Mucosa of rectum (tissue), 2 donors: Measurements from ENCODE around the gene FBXO33.
A peak's percentile ranks its signal among the peaks of the same experiment; 100 is the strongest.

Experiments
- H3K27ac ChIP-seq, 2 donors: one replicate each; pipeline ENCODE4 v1.7.0; 2013; ENCODE audit warnings: inconsistent platforms in 2 of 2, low read depth in 2 of 2, low read length in 2 of 2
- H3K27me3 ChIP-seq, 2 donors: one replicate each; pipeline ENCODE4 v1.7.0; 2013; ENCODE audit warnings: low read length in 2 of 2; ENCODE audit not compliant: control insufficient read depth in 2 of 2, insufficient read depth in 2 of 2
- H3K36me3 ChIP-seq, 2 donors: one replicate each; pipeline ENCODE4 v1.7.0; 2013; ENCODE audit warnings: low read length in 2 of 2; ENCODE audit not compliant: control insufficient read depth in 2 of 2, insufficient read depth in 2 of 2
- H3K4me1 ChIP-seq, 2 donors: one replicate each; pipeline ENCODE4 v1.7.0; 2013; ENCODE audit warnings: low read length in 2 of 2, mild to moderate bottlenecking in 1 of 2; ENCODE audit not compliant: control insufficient read depth in 2 of 2, insufficient read depth in 2 of 2
- H3K4me3 ChIP-seq, 2 donors: one replicate each; pipeline ENCODE4 v1.7.0; 2013; ENCODE audit warnings: low read length in 2 of 2
- H3K9ac ChIP-seq, 2 donors: one replicate each; pipeline ENCODE4 v1.7.0; 2013; ENCODE audit warnings: low read length in 2 of 2, low read depth in 1 of 2, mild to moderate bottlenecking in 1 of 2
- H3K9me3 ChIP-seq, 2 donors: one replicate each; pipeline ENCODE4 v1.7.0; 2013; ENCODE audit warnings: low read length in 2 of 2; ENCODE audit not compliant: control insufficient read depth in 2 of 2
- donor health status: healthy.
- donor health status: Normal muscosa, but diverticular disease.

FBXO33 gene

DNA sequence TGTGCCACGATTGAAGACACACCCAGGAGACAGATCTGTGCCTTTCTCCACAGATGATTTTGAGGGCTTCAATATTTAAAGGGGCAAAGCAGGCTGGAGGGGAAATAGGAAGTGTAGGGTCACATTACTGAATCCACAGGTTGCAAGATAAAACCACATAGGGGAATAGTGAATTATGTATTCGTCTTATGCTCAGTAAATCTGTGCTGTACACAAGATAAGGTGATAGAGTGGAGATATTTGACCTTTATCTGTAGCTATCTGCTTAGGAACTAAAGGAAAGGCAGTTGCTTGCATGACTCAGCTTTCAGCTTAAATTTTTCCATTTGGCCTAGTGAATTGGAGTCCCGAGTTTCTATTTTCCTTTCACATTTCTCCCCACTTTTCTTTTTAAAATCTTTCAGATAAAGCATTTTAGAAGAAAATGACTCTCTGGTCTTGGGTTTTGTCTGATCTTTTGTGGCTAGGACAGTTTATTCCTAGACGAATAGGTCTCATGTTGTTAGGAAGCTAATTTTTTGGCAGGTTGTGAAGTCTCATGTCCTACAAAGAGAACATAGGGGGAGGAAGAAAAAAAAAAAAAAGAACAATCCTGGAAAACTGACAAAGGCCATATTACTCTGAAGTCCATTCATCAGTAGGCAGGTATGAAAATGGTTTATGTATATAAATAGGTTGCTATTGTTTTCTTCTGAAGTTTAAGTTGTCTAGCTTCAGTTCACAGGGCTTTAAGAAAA is 55.4 kb downstream of the FBXO33 start:
- no peak overlapping the region for H3K9ac ChIP-seq
- no peaks in the 10 kb centered on the region for H3K36me3 ChIP-seq
- no peaks in the 10 kb centered on the region for H3K4me1 ChIP-seq
- H3K4me3 ChIP-seq: no peak overlapping the region
- H3K9me3 ChIP-seq: no peaks in the 10 kb centered on the region
- H3K27ac ChIP-seq: peak overlapping the region in 1 of 2 donors; percentile 42
- no peaks in the 10 kb centered on the region for H3K27me3 ChIP-seq

GRCh38 chr14:39374851-39375250 is 57.4 kb downstream of the FBXO33 start:
- no peaks in the 10 kb centered on the region for H3K9me3 ChIP-seq
- H3K9ac ChIP-seq: no peak overlapping the region
- H3K4me3 ChIP-seq: no peak overlapping the region
- no peaks in the 10 kb centered on the region for H3K4me1 ChIP-seq
- no peak overlapping the region for H3K27ac ChIP-seq
- H3K27me3 ChIP-seq: no peaks in the 10 kb centered on the region
- H3K36me3 ChIP-seq: peaks cover 3 to 9% of the 10 kb centered on the region in 2 donors

GRCh38 chr14:39372656-39373055 is 59.6 kb downstream of the FBXO33 start:
- H3K27me3 ChIP-seq: no peaks in the 10 kb centered on the region
- no peaks in the 10 kb centered on the region for H3K4me1 ChIP-seq
- H3K9ac ChIP-seq: no peak overlapping the region
- H3K36me3 ChIP-seq: peaks cover 3 to 9% of the 10 kb centered on the region in 2 donors
- no peak overlapping the region for H3K27ac ChIP-seq
- no peak overlapping the region for H3K4me3 ChIP-seq
- H3K9me3 ChIP-seq: no peaks in the 10 kb centered on the region

GRCh38 chr14:39370415-39370814 is 61.8 kb downstream of the FBXO33 start:
- Histone ChIP-seq H3K36me3 (peaks cover 3 to 9% of the 10 kb centered on the region in 2 donors), H3K4me3 (no peak overlapping the region), H3K4me1 (no peaks in the 10 kb centered on the region), H3K9me3 (no peaks in the 10 kb centered on the region), H3K27me3 (no peaks in the 10 kb centered on the region), H3K27ac (no peak overlapping the region), H3K9ac (no peak overlapping the region)

- H3K4me3 ChIP-seq: no peak overlapping the region
- H3K27me3 ChIP-seq: no peaks in the 10 kb centered on the region
- H3K9ac ChIP-seq: no peak overlapping the region
- H3K36me3 ChIP-seq: peaks cover 3 to 9% of the 10 kb centered on the region in 2 donors
- no peaks in the 10 kb centered on the region for H3K4me1 ChIP-seq
- H3K27ac ChIP-seq: no peak overlapping the region
- no peaks in the 10 kb centered on the region for H3K9me3 ChIP-seq
Observed at GRCh38 chr14:39369029-39369428, 63.2 kb downstream of the FBXO33 start.

DNA sequence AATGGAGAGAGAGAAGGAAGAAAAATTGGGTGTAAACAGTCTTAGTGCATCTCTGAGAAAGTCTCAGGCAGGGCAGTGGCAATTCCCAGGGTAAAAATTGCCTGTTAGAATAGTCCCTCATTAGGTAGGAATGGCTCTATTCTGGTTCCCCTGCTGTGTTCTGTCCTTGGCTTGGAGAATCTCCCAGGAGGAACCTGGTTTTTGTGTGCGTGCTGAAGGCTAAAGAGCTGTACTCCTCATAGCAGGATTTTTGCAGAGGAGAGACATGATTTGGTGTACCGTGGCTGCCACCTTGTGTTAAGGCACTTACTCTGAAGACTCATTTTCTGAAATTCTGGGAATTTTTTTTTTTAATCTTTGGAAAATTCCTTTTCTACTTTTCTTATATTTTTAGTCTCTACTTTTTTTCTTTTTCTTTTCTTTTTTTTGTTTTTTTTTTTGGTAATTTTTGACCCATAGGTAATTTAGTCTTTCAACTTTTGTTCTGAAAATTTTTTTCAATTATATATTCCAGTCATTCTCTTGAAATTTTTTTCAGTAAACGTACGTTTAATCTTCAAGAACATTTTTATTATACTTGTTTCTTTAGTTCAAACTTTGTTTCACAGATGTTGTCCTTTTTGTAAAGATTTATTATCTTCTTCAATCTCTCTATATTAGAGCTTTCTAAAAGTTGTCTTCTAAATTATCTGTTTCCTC is 63.8 kb downstream of the FBXO33 start:
- Histone ChIP-seq H3K27ac (no peak overlapping the region), H3K36me3 (peaks cover 3 to 9% of the 10 kb centered on the region in 2 donors), H3K9ac (no peak overlapping the region), H3K4me3 (no peak overlapping the region), H3K4me1 (no peaks in the 10 kb centered on the region), H3K9me3 (no peaks in the 10 kb centered on the region), H3K27me3 (no peaks in the 10 kb centered on the region)

DNA sequence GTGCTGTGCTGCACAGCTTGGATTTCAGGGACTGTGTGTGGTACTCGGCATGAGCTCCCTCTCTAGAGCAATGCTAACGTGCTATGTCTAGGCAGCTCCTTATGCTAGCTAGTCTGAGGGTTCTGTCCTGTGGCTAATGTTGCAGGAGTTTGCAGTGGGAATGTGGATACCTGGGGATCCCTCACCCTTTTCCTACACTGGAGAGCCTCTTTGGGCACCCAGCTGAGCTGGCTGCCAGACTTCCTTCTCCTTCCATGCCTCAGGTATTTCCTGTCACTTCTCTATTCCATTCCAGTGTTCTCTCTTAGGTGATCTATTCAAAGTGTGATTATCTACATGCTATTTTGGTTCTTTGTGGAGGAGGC is 64.9 kb downstream of the FBXO33 start:
- no peaks in the 10 kb centered on the region for H3K9me3 ChIP-seq
- H3K27me3 ChIP-seq: no peaks in the 10 kb centered on the region
- no peaks in the 10 kb centered on the region for H3K4me1 ChIP-seq
- H3K9ac ChIP-seq: no peak overlapping the region
- peaks cover 3 to 9% of the 10 kb centered on the region in 2 donors for H3K36me3 ChIP-seq
- H3K27ac ChIP-seq: no peak overlapping the region
- H3K4me3 ChIP-seq: no peak overlapping the region

DNA sequence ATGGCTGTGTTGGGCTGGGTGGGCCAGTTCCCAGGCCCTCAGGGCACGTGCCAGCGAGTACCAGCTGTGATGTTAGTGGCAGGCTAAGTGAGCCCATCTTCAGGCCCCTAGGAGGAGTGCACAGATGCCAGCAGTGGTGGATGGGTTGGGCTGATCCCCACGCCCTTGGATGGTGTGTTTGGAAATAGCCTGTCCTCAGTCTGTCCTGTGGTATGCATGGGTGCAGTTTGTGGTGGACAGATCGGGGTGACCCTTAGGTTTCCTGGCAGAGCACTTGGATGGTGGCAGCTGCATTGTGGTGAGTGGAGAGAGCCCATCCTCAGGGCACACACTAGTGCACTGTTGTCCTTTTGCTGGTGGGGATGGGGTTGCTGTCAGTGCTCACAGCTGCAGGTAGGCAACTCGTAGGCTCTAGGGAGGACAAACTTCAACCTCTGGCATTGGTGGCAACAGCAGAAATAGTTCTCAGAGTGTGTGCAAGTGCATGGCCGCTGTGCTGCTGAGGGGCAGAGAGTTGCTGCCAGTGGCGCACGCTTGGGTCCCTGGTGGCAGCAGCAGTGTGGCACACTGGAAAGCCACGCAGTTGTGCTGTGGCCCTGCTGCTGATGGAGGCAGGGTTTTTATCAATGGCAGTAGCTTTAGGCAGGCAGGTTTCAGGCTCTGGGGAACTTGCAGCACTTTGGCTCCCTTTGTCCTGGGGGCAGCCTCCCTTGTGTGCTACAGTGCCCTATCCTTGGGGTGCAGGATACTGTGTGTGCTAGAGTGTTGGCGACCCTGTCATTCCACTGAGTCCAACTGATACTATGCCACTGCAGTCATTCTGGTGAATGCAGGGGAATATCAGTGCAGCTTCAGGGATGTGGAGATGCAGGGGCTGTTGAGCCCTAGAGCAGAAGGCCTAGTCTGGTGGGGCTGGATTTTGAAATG is 65.5 kb downstream of the FBXO33 start:
- H3K36me3 ChIP-seq: peaks cover 3 to 9% of the 10 kb centered on the region in 2 donors
- H3K27me3 ChIP-seq: no peaks in the 10 kb centered on the region
- no peaks in the 10 kb centered on the region for H3K9me3 ChIP-seq
- no peak overlapping the region for H3K4me3 ChIP-seq
- no peak overlapping the region for H3K27ac ChIP-seq
- no peak overlapping the region for H3K9ac ChIP-seq
- H3K4me1 ChIP-seq: no peaks in the 10 kb centered on the region

DNA sequence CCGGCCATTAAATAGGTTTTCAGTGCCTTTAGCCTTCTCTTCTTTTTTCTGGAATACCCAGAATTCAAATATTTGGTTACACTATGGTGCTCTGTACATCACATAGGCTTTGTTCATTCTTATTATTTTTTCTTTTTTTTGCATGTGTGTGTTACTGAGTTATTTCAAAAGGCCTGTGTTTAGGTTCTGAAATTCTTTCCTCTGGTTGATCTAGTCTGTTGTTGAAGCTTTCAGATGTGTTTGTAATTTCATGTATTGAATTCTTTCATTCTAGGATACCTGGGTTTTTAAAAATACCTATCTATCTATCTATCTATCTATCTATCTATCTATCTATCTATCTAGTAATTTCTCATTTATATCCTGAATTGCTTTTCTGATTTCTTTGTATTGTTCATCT is 66.9 kb downstream of the FBXO33 start:
- Histone ChIP-seq H3K4me1 (no peaks in the 10 kb centered on the region), H3K27me3 (no peaks in the 10 kb centered on the region), H3K9ac (no peak overlapping the region), H3K4me3 (no peak overlapping the region), H3K36me3 (peaks cover 3% of the 10 kb centered on the region in 2 donors), H3K9me3 (no peaks in the 10 kb centered on the region), H3K27ac (no peak overlapping the region)

- no peaks in the 10 kb centered on the region for H3K27me3 ChIP-seq
- H3K27ac ChIP-seq: no peak overlapping the region
- no peak overlapping the region for H3K4me3 ChIP-seq
- peaks cover 0 to under 1% of the 10 kb centered on the region in 2 donors for H3K36me3 ChIP-seq
- H3K4me1 ChIP-seq: no peaks in the 10 kb centered on the region
- H3K9ac ChIP-seq: no peak overlapping the region
- no peaks in the 10 kb centered on the region for H3K9me3 ChIP-seq
Observed at GRCh38 chr14:39364509-39364908, 67.7 kb downstream of the FBXO33 start.
